NAMALWA (cell line): Measurements from ENCODE around the gene P2RX6.
"Not testable (repeated sequence)": the region's sequence is repeated elsewhere in the genome, so short reads cannot be mapped to it uniquely, and the experiment has no call there.

Experiments used
- DNase-seq: peaks from one replicate; pipeline ENCODE4 v3.0.0-alpha.2; 2015; ENCODE audit warnings: low spot score

P2RX6 gene

GRCh38 chr22:21031545-21032036, 16.6 kb downstream of the P2RX6 start:
- no peak for DNase-seq

- DNase-seq = no peak
These were observed 17.3 kb downstream of the P2RX6 start, which contains the start of gene SLC7A4 for GRCh38 chr22:21032037-21032867. SLC7A4 (minus strand) TSS chr22:21032561; CDS start chr22:21031812, 749 bp downstream.

- DNase-seq = no peak
These were observed 18.1 kb downstream of the P2RX6 start for GRCh38 chr22:21032868-21033688.

- no peak for DNase-seq
These were observed 18.9 kb downstream of the P2RX6 start for GRCh38 chr22:21033895-21034294.

GRCh38 chr22:21034989-21035388, 20.0 kb downstream of the P2RX6 start:
- DNase-seq = no peak

- no peak for DNase-seq
These were observed 23.4 kb downstream of the P2RX6 start for GRCh38 chr22:21038405-21038804.

- DNase-seq = not testable (repeated sequence)
These were observed 24.2 kb downstream of the P2RX6 start for GRCh38 chr22:21039158-21039557.

- no peak for DNase-seq
These were observed 27.0 kb downstream of the P2RX6 start for GRCh38 chr22:21041937-21042336.

- DNase-seq = no peak
These were observed 28.3 kb downstream of the P2RX6 start for GRCh38 chr22:21042978-21043859.

- DNase-seq = no peak
These were observed 29.0 kb downstream of the P2RX6 start for GRCh38 chr22:21043860-21044535.

GRCh38 chr22:21044931-21045584, 30.1 kb downstream of the P2RX6 start:
- DNase-seq = no peak

GRCh38 chr22:21045585-21046294, 30.8 kb downstream of the P2RX6 start, which contains the start of gene LRRC74B:
LRRC74B (plus strand) TSS chr22:21045946; CDS start chr22:21045987, 41 bp downstream.
- peak; percentile 77 for DNase-seq

GRCh38 chr22:21047035-21047661, 32.2 kb downstream of the P2RX6 start:
- DNase-seq = no peak

- no peak for DNase-seq
These were observed 32.8 kb downstream of the P2RX6 start for GRCh38 chr22:21047730-21048129.

- DNase-seq = not testable (repeated sequence)
These were observed 33.5 kb downstream of the P2RX6 start for GRCh38 chr22:21048448-21048847.

- DNase-seq = not testable (repeated sequence)
These were observed 34.0 kb downstream of the P2RX6 start for GRCh38 chr22:21048965-21049364.

GRCh38 chr22:21051145-21051830, 36.3 kb downstream of the P2RX6 start:
- no peak for DNase-seq

- DNase-seq = no peak
These were observed 37.0 kb downstream of the P2RX6 start for GRCh38 chr22:21051831-21052400.
